Adrenal gland (tissue), 12 donors: ENCODE measurements around the gene FAM234A. TPM values are rescaled to one million over a fixed set of nuclear protein-coding genes. Genes with fewer than 3 reads are reported as not detected.

Source experiments
- DNase-seq, 7 donors: peaks; one replicate each; pipeline ENCODE4 v3.0.0-alpha.2; 2019 to 2020
- H3K27ac ChIP-seq, 5 donors: fragments of 200-600 bp; sonication (generic) in 4 of 5; 1 replicate in 3 of 5; 2 replicates in 2 of 5; pipeline versions ENCODE4 v1.5.1 to v1.8.0; 2016 to 2020; ENCODE audit warnings: mild to moderate bottlenecking in 1 of 5
- H3K27me3 ChIP-seq: fragments of 200-600 bp; 2 replicates; pipeline ENCODE4 v1.8.0; 2021
- H3K36me3 ChIP-seq, 2 donors: fragments of 200-600 bp; replicated peaks in 1 of 2; 1 replicate in 1 of 2; 2 replicates in 1 of 2; pipeline versions ENCODE4 v1.5.1 to v1.8.0; 2018 to 2022
- H3K4me1 ChIP-seq, 2 donors: fragments of 200-600 bp; replicated peaks in 1 of 2; 1 replicate in 1 of 2; 2 replicates in 1 of 2; pipeline versions ENCODE4 v1.5.1 to v1.8.0; 2018 to 2021
- H3K4me3 ChIP-seq, 4 donors: fragments of 200-600 bp; sonication (generic) in 3 of 4; one replicate each; pipeline ENCODE4 v1.5.1; 2016 to 2018
- H3K9me3 ChIP-seq, 3 donors: fragments of 200-600 bp; sonication (generic) in 1 of 3; replicated peaks in 1 of 3; 1 replicate in 2 of 3; 2 replicates in 1 of 3; pipeline versions ENCODE4 v1.5.1 to v1.8.0; 2016 to 2021
- POLR2A ChIP-seq, 2 donors: fragments of 450-650 bp; IDR thresholded peaks; one replicate each; pipeline ENCODE4 v1.6.1; 2017; ENCODE audit warnings: antibody characterized with exemption in 2 of 2, mild to moderate bottlenecking in 2 of 2, moderate library complexity in 1 of 2
- WGBS, 4 donors: extraction: QIAGEN DNeasy Blood & Tissue Kit in 2 of 4; methylation state at CpG; one replicate each; pipeline versions ENCODE4 v1.1.5 to v1.1.7; 2013 to 2017; 5-methylcytosine and 5-hydroxymethylcytosine counted together
- intact Hi-C, 2 donors: fragments of 100-400 bp; cut with DNase I; formaldehyde crosslinking; loops; one replicate each; pipeline versions ENCODE4 v1.14.1 to v1.15.0; 2022 to 2023
- polyA plus RNA-seq, 3 donors: library from polyadenylated mRNA; stranded (reverse); fragments of 200-250 nt in 2 of 3; fragments of 350-450 nt in 1 of 3; fragmentation: Illumina TruSeq in 1 of 3; extraction: RNeasy Lipid Tissue Mini Kit (QIAGEN cat#74804) in 1 of 3; gene quantifications; one replicate each; pipeline ENCODE4 v1.2.3, GENCODE V29; 2013 to 2014
- total RNA-seq, 9 donors: library from RNA; depleted of rRNA in 4 of 9; stranded (reverse); fragments of >200 nt in 4 of 9; fragments of 120-200 nt in 1 of 9; fragmentation: NEBNext Ultra II Directional in 1 of 9; extraction: Animal tissue kit (Norgen Biotek cat#: 25700) in 1 of 9; gene quantifications; one replicate each; pipeline versions ENCODE4 v1.1.0 to v1.2.4, GENCODE V29; 2013 to 2023
- TF ChIP-seq, protein P1 (sequence below), 6 experiments: fragments of 450-650 bp in 4 of 6; fragments of 200-600 bp in 2 of 6; sonication (generic) in 1 of 6; IDR thresholded peaks; 1 replicate in 5 of 6; 2 replicates in 1 of 6; pipeline versions ENCODE4 v1.5.1 to v1.8.0; 2016 to 2021; ENCODE audit warnings: antibody characterized with exemption in 6 of 6, mild to moderate bottlenecking in 2 of 6, moderate library complexity in 1 of 6
- donor health status: healthy with polysubstance abuse.
- donor health status: Bipolar disorder and iron deficiency.
- donor health status: DM: yes; HTN: yes; CAD: no.
- donor health status: DM: no; HTN: no; CAD: no.
- donor health status: DM: no; HTN: no; CAD: no.
- donor health status: DM: yes; HTN: yes; CAD: no.

FAM234A gene
- total and polyA plus RNA-seq, 12 donors, result 60.2 to 207 (median 97.8) TPM

- Histone ChIP-seq H3K36me3 (peaks cover 0 to 53% of the 10 kb centered on the region in 2 donors), H3K4me1 (no peaks in the 10 kb centered on the region), H3K9me3 (no peaks in the 10 kb centered on the region), H3K4me3 (no peak overlapping the region), H3K27ac (no peak overlapping the region), H3K27me3 (no peaks in the 10 kb centered on the region)
- no peak for DNase-seq
- WGBS, 4 donors, result 91 to 98% (median 93%) methylated on average over 8 of the region's 8 CpGs
- intact Hi-C loops, result loop anchor here in 1 of 2 donors (5.0 kb wide), 1 partner anchor 80 kb away; no protein-coding TSS in a partner anchor
- TF ChIP-seq, protein P1, sequence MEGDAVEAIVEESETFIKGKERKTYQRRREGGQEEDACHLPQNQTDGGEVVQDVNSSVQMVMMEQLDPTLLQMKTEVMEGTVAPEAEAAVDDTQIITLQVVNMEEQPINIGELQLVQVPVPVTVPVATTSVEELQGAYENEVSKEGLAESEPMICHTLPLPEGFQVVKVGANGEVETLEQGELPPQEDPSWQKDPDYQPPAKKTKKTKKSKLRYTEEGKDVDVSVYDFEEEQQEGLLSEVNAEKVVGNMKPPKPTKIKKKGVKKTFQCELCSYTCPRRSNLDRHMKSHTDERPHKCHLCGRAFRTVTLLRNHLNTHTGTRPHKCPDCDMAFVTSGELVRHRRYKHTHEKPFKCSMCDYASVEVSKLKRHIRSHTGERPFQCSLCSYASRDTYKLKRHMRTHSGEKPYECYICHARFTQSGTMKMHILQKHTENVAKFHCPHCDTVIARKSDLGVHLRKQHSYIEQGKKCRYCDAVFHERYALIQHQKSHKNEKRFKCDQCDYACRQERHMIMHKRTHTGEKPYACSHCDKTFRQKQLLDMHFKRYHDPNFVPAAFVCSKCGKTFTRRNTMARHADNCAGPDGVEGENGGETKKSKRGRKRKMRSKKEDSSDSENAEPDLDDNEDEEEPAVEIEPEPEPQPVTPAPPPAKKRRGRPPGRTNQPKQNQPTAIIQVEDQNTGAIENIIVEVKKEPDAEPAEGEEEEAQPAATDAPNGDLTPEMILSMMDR (IDR thresholded peaks at IDR 0.05), result no peak
- TF ChIP-seq POLR2A (IDR thresholded peaks at IDR 0.05), result no peak
Measured at GRCh38 chr16:187330-187729, 47.3 kb upstream of the FAM234A start.

DNA sequence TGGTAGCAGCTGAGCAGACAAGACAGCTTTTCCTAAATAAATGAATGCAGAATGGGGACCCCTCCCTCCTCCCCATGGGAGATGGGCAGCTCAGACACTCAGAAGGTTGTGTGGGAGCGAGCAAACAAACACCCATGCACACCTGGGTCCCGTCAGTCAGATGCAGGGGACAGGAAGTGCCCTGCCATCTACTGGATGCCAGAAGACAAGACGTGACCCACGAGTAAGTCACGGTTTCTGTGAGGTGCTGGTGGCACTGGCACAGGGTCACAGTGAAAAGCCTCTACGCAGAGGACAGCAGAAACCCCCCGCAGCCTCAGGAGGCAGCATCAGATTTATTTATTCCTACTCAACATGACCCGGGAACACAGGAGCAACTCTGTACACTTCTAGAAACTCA lies 45.9 kb upstream of the FAM234A start:
- no peak for TF ChIP-seq POLR2A (IDR thresholded peaks at IDR 0.05)
- TF ChIP-seq, protein P1 (IDR thresholded peaks at IDR 0.05), result no peak
- DNase-seq, result no peak
- Histone ChIP-seq H3K4me3 (no peak overlapping the region), H3K4me1 (no peaks in the 10 kb centered on the region), H3K27me3 (no peaks in the 10 kb centered on the region), H3K27ac (no peak overlapping the region), H3K9me3 (no peaks in the 10 kb centered on the region), H3K36me3 (peaks cover 0 to 66% of the 10 kb centered on the region in 2 donors)
- intact Hi-C loops, result loop anchor here in 1 of 2 donors (5.0 kb wide), 1 partner anchor 81 kb away; no protein-coding TSS in a partner anchor
- 72 to 80% (median 78%) methylated on average over 8 of the region's 8 CpGs for WGBS, 4 donors

DNA sequence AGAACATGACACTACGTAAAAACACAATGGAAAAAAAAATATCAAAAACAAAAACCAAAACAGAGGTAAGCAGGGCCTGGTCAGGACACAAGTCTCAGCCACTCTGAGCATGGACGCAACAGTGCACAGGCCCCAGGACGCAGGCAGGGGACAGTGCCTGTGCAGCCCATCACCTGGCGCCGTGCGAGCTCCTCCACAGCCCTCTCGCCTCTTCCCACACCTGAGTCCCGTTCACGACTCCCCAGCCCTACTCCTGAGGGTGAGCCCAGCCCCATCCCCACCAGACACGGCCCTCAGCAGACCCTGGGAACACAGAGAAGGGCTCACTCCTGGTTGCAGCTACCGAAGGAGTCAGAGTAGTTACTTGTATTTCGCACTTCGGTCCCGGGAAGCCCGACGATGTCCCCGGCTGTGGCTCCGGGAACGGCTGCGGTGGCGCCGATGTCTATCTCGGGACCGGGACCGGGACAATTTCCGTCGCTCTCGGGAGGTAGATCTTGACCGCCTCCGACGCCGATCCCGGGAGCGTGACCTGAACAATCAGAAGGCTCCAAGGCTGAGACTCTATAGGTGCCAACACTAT lies 44.9 kb upstream of the FAM234A start:
- Histone ChIP-seq H3K36me3 (peaks cover 0 to 76% of the 10 kb centered on the region in 2 donors), H3K27ac (no peak overlapping the region), H3K4me3 (no peak overlapping the region), H3K9me3 (no peaks in the 10 kb centered on the region), H3K4me1 (no peaks in the 10 kb centered on the region), H3K27me3 (no peaks in the 10 kb centered on the region)
- TF ChIP-seq POLR2A (IDR thresholded peaks at IDR 0.05), result no peak
- TF ChIP-seq, protein P1 (IDR thresholded peaks at IDR 0.05), result no peak
- DNase-seq, result no peak
- intact Hi-C loops, result loop anchor here in 1 of 2 donors (5.0 kb wide), 1 partner anchor 82 kb away; no protein-coding TSS in a partner anchor
- 89 to 95% (median 94%) methylated on average over 33 to 34 of the region's 34 CpGs for WGBS, 4 donors

DNA sequence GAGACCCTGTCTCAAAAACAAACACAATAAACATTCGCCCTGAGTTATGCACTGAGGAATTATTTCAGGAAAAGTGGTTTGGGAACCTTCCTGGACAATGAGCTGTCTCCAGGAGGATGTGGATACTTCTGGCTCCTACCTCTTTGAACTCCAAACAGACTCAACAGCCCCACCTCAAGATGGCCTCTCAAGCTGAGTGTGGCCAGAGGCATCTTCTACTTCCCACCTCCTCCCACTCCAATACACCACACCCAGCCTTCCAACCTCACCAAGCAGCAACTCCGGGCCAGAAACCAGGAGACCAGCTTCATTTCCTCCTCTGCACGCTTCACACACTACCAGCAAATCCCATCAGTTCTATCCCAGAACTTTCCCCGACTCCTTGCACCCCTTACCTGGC lies 42.8 kb upstream of the FAM234A start:
- TF ChIP-seq, protein P1 (IDR thresholded peaks at IDR 0.05), result no peak
- no peak for TF ChIP-seq POLR2A (IDR thresholded peaks at IDR 0.05)
- H3K9me3 ChIP-seq, result no peaks in the 10 kb centered on the region
- DNase-seq, result no peak
- no peak overlapping the region for H3K27ac ChIP-seq
- intact Hi-C loops, result no loop called here
- 91 to 93% (median 92%) methylated on average over 4 of the region's 4 CpGs for WGBS, 4 donors
- H3K4me3 ChIP-seq, result no peak overlapping the region
- peaks cover 0 to 96% of the 10 kb centered on the region in 2 donors for H3K36me3 ChIP-seq
- no peaks in the 10 kb centered on the region for H3K4me1 ChIP-seq
- no peaks in the 10 kb centered on the region for H3K27me3 ChIP-seq
